Sciatic nerve (tissue), 2 donors: ENCODE results near the gene ST8SIA5. TPM values are rescaled to one million over a fixed set of nuclear protein-coding genes. Genes with fewer than 3 reads are reported as not detected.

Source experiments
- ATAC-seq: fragments of 200-7000 bp; cut with Tn5 transposase; one replicate; pipeline ENCODE4 v1.9.1; 2020; ENCODE audit warnings: mild to moderate bottlenecking, moderate library complexity
- DNase-seq: peaks from one replicate; pipeline ENCODE4 v3.0.0-alpha.2; 2020; ENCODE audit warnings: low spot score
- intact Hi-C: fragments of 100-400 bp; cut with DNase I; formaldehyde crosslinking; loops from one replicate; pipeline ENCODE4 v1.14.2; 2022
- total RNA-seq: library from RNA; stranded (reverse); fragmentation: NEBNext Ultra II Directional; extraction: Animal tissue kit (Norgen Biotek cat#: 25700); gene quantifications from one replicate; pipeline ENCODE4 v1.2.1, GENCODE V29; 2021
- donor health status: DM: no; HTN: no; CAD: no.
- donor health status: DM: no; HTN: no; CAD: no.

The ST8SIA5 gene
- total RNA-seq, 1 donor from 2014 or later = 0.22 TPM

- no peak for ATAC-seq
- no peak for DNase-seq
- intact Hi-C loops = no loop called here
Observed at GRCh38 chr18:46718501-46719341, 38.1 kb downstream of the ST8SIA5 start.

GRCh38 chr18:46716827-46717226, 40.0 kb downstream of the ST8SIA5 start:
- intact Hi-C loops = no loop called here
- no peak for ATAC-seq
- DNase-seq = no peak

- intact Hi-C loops = no loop called here
- no peak for DNase-seq
Observed at GRCh38 chr18:46716336-46716735, 40.5 kb downstream of the ST8SIA5 start.

GRCh38 chr18:46715062-46715461, 41.8 kb downstream of the ST8SIA5 start:
- no peak for ATAC-seq
- DNase-seq = no peak
- intact Hi-C loops = no loop called here

More at GRCh38 chr18:46716336-46716735, 40.5 kb downstream of the ST8SIA5 start:
- no peak for ATAC-seq

- no peak for DNase-seq
- ATAC-seq = no peak
- intact Hi-C loops = no loop called here
Observed at GRCh38 chr18:46712406-46712805, 44.4 kb downstream of the ST8SIA5 start.

- no peak for ATAC-seq
- no peak for DNase-seq
- intact Hi-C loops = no loop called here
Observed at GRCh38 chr18:46711444-46711863, 45.4 kb downstream of the ST8SIA5 start.

GRCh38 chr18:46706968-46707367, 49.9 kb downstream of the ST8SIA5 start:
- DNase-seq (no peak), ATAC-seq (no peak)
- intact Hi-C loops = no loop called here

GRCh38 chr18:46705521-46705920, 51.3 kb downstream of the ST8SIA5 start:
- intact Hi-C loops = no loop called here
- ATAC-seq = no peak
- no peak for DNase-seq

- ATAC-seq (no peak), DNase-seq (no peak)
- intact Hi-C loops = no loop called here
Observed at GRCh38 chr18:46704816-46705215, 52.0 kb downstream of the ST8SIA5 start.

GRCh38 chr18:46704189-46704588, 52.7 kb downstream of the ST8SIA5 start:
- no peak for DNase-seq
- no peak for ATAC-seq
- intact Hi-C loops = no loop called here

GRCh38 chr18:46702471-46702870, 54.4 kb downstream of the ST8SIA5 start:
- intact Hi-C loops = no loop called here
- ATAC-seq = no peak
- DNase-seq = no peak

GRCh38 chr18:46700066-46700824, 56.6 kb downstream of the ST8SIA5 start:
- DNase-seq (no peak), ATAC-seq (no peak)
- intact Hi-C loops = no loop called here

GRCh38 chr18:46696702-46697101, 60.2 kb downstream of the ST8SIA5 start:
- ATAC-seq (no peak), DNase-seq (no peak)
- intact Hi-C loops = no loop called here

GRCh38 chr18:46696268-46696667, 60.6 kb downstream of the ST8SIA5 start:
- DNase-seq (no peak), ATAC-seq (no peak)
- intact Hi-C loops = no loop called here

GRCh38 chr18:46693996-46694395, 62.9 kb downstream of the ST8SIA5 start:
- DNase-seq (no peak), ATAC-seq (no peak)
- intact Hi-C loops = no loop called here

- intact Hi-C loops = no loop called here
- DNase-seq = no peak
- ATAC-seq = no peak
Observed at GRCh38 chr18:46688853-46689525, 67.9 kb downstream of the ST8SIA5 start.

GRCh38 chr18:46686186-46686585, 70.7 kb downstream of the ST8SIA5 start:
- intact Hi-C loops = no loop called here
- ATAC-seq (no peak), DNase-seq (no peak)

GRCh38 chr18:46683252-46683651, 73.6 kb downstream of the ST8SIA5 start:
- intact Hi-C loops = no loop called here
- ATAC-seq = no peak
- DNase-seq = no peak

GRCh38 chr18:46680784-46681695, 75.8 kb downstream of the ST8SIA5 start:
- DNase-seq (no peak), ATAC-seq (no peak)
- intact Hi-C loops = no loop called here
